ENCODE measurements around the gene GRAP2. TPM values are rescaled to one million over a fixed set of nuclear protein-coding genes. Genes with fewer than 3 reads are reported as not detected.

Gene GRAP2
- polyA plus RNA-seq, 1 donor = 0.79 TPM

GRCh38 chr22:39995393-39996252 lies 94.7 kb downstream of the GRAP2 start:
- no peak for DNase-seq

- no peak for DNase-seq
Measured at GRCh38 chr22:39996732-39997131, 95.8 kb downstream of the GRAP2 start.

- DNase-seq = no peak
Measured at GRCh38 chr22:39997421-39997820, 96.5 kb downstream of the GRAP2 start.

- no peak for DNase-seq
Measured at GRCh38 chr22:39997939-39998726, 97.2 kb downstream of the GRAP2 start.

- DNase-seq = no peak
Measured at GRCh38 chr22:39999144-39999757, 98.4 kb downstream of the GRAP2 start.

- DNase-seq = no peak
Measured at GRCh38 chr22:40000171-40000570, 99.3 kb downstream of the GRAP2 start.

GRCh38 chr22:40001106-40001505 lies 100.2 kb downstream of the GRAP2 start:
- no peak for DNase-seq

- no peak for DNase-seq
Measured at GRCh38 chr22:40001800-40002577, 101.1 kb downstream of the GRAP2 start.

- DNase-seq = no peak
Measured at GRCh38 chr22:40002935-40003715, 102.2 kb downstream of the GRAP2 start.

- DNase-seq = no peak
Measured at GRCh38 chr22:40004836-40005235, 104.0 kb downstream of the GRAP2 start.

GRCh38 chr22:40006641-40007040 lies 105.8 kb downstream of the GRAP2 start:
- DNase-seq = no peak

- DNase-seq = no peak
Measured at GRCh38 chr22:40007853-40008710, 107.2 kb downstream of the GRAP2 start.

- DNase-seq = no peak
Measured at GRCh38 chr22:40008726-40009291, 107.9 kb downstream of the GRAP2 start.

- no peak for DNase-seq
Measured at GRCh38 chr22:40009292-40009774, 108.4 kb downstream of the GRAP2 start.

GRCh38 chr22:40009951-40010671 lies 109.2 kb downstream of the GRAP2 start:
- no peak for DNase-seq

- DNase-seq = no peak
Measured at GRCh38 chr22:40010746-40011145, 109.9 kb downstream of the GRAP2 start.

- DNase-seq = no peak
Measured at GRCh38 chr22:40014667-40015248, 113.9 kb downstream of the GRAP2 start.

- DNase-seq = no peak
Measured at GRCh38 chr22:40015358-40015976, 114.6 kb downstream of the GRAP2 start.

- DNase-seq = no peak
Measured at GRCh38 chr22:40018051-40018450, 117.2 kb downstream of the GRAP2 start.

Data from hindlimb muscle (tissue), 1 donor.